GM12878 (cell line): ENCODE results near the gene ADD1. TPM values are rescaled to one million over a fixed set of nuclear protein-coding genes. Genes with fewer than 3 reads are reported as not detected.
A peak's percentile ranks its signal among the peaks of the same experiment; 100 is the strongest.

Source experiments
- ATAC-seq: fragments of 200-7000 bp; cut with Tn5 transposase; 3 replicates; pipeline ENCODE4 v1.9.1; 2020; ENCODE audit warnings: mild to moderate bottlenecking, moderate library complexity
- BruUV-seq: library from RNA; stranded (reverse); fragments of 400-500 nt; replicated peaks from 2 replicates; lab custom pipeline; 2021; lab: Mats Ljungman, UMichigan
- CTCF ChIA-PET: fragments of 300-600 bp; sonication (Branson Sonifier 250); formaldehyde crosslinking; extraction: SDS; loops from one replicate; lab custom pipeline; 2021; ENCODE audit warnings: inconsistent platforms; lab: Yijun Ruan, JAX
- POLR2A ChIA-PET: fragments of 350-600 bp; formaldehyde crosslinking; extraction: SDS; loops from one replicate; lab custom pipeline; 2021; ENCODE audit warnings: inconsistent platforms; lab: Charles Lee
- RAD21 ChIA-PET: fragments of 300-600 bp; sonication (Branson Sonifier 250); formaldehyde crosslinking; loops from one replicate; lab custom pipeline; 2023; ENCODE audit warnings: antibody characterized with exemption; ENCODE audit not compliant: unreplicated experiment; lab: Charles Lee
- SMC1A ChIA-PET: fragments of 300-600 bp; sonication (Branson Sonifier 250); formaldehyde crosslinking; loops from one replicate; lab custom pipeline; 2023; ENCODE audit not compliant: unreplicated experiment, uncharacterized antibody; lab: Charles Lee
- DNase-seq: peaks from one replicate; pipeline ENCODE4 v3.0.0-alpha.2; 2011; ENCODE audit warnings: low read depth, low spot score
- FAIRE-seq: peaks from 3 replicates; lab custom pipeline; 2011; peaks lifted over from hg19 to GRCh38; lab: Jason Lieb, UNC
- H2AFZ ChIP-seq: 2 replicates; pipeline ENCODE4 v1.6.0; 2011; ENCODE audit warnings: low read depth, low read length, control low read depth; ENCODE audit not compliant: control insufficient read depth
- H3K27ac ChIP-seq: 2 replicates; pipeline ENCODE4 v1.5.1; 2011; ENCODE audit warnings: control low read depth; ENCODE audit not compliant: control insufficient read depth, insufficient read depth
- H3K27me3 ChIP-seq, 2 experiments: replicated peaks in 1 of 2; 2 replicates each; pipeline versions ENCODE4 v1.6.0 to v1.6.1; 2011; ENCODE audit warnings: low read length in 1 of 2; ENCODE audit not compliant: control insufficient read depth in 2 of 2, insufficient read depth in 2 of 2
- H3K36me3 ChIP-seq, 2 experiments: 2 replicates each; pipeline ENCODE4 v1.5.1; 2011; ENCODE audit warnings: low read length in 1 of 2; ENCODE audit not compliant: control insufficient read depth in 2 of 2, insufficient read depth in 2 of 2
- H3K4me1 ChIP-seq: 2 replicates; pipeline ENCODE4 v1.6.1; 2011; ENCODE audit warnings: mild to moderate bottlenecking, low read length, moderate library complexity, mixed read lengths; ENCODE audit not compliant: control insufficient read depth, insufficient read depth
- H3K4me2 ChIP-seq: 2 replicates; pipeline ENCODE4 v1.6.0; 2011; ENCODE audit warnings: control low read depth; ENCODE audit not compliant: control insufficient read depth, insufficient read depth
- H3K4me3 ChIP-seq: fragments of 200-600 bp; sonication (generic); 2 replicates; pipeline ENCODE4 v1.5.1; 2016
- H3K79me2 ChIP-seq: 2 replicates; pipeline ENCODE4 v1.6.0; 2011; ENCODE audit warnings: low read length; ENCODE audit not compliant: control insufficient read depth, insufficient read depth
- H3K9ac ChIP-seq: 2 replicates; pipeline ENCODE4 v1.8.0; 2011; ENCODE audit warnings: low read length, control low read depth, mixed read lengths; ENCODE audit not compliant: control insufficient read depth, insufficient read depth
- H3K9me3 ChIP-seq: replicated peaks from 3 replicates; pipeline ENCODE4 v1.5.1; 2011; ENCODE audit warnings: mild to moderate bottlenecking, low read length; ENCODE audit not compliant: control insufficient read depth, insufficient read depth
- H4K20me1 ChIP-seq: 2 replicates; pipeline ENCODE4 v1.6.0; 2011; ENCODE audit not compliant: control insufficient read depth, insufficient read depth
- BCL3 ChIP-seq: IDR thresholded peaks from 2 replicates; pipeline ENCODE4 v1.6.1; 2011; ENCODE audit warnings: borderline replicate concordance, low read depth, mild to moderate bottlenecking, moderate library complexity, low read length; ENCODE audit not compliant: insufficient read depth, poor library complexity, severe bottlenecking
- CUX1 ChIP-seq: IDR thresholded peaks from 2 replicates; pipeline ENCODE4 v1.6.1; 2012; ENCODE audit warnings: improper control_type of control experiment, low read depth, low read length; ENCODE audit not compliant: insufficient replicate concordance
- POLR2AphosphoS5 ChIP-seq: IDR thresholded peaks from 2 replicates; pipeline ENCODE4 v1.6.1; 2011; ENCODE audit warnings: mild to moderate bottlenecking, low read length, inconsistent platforms
- WGBS: methylation state at CpG from one replicate; pipeline ENCODE4 v1.1.6; 2016; ENCODE audit warnings: low lambda C conversion rate; ENCODE audit not compliant: insufficient replicate concordance, insufficient coverage; ENCODE audit errors: missing lambda C conversion rate; 5-methylcytosine and 5-hydroxymethylcytosine counted together
- in situ Hi-C: fragments of 300-500 bp; cut with MboI; formaldehyde crosslinking; loops from 9 replicates; pipeline ENCODE4 v1.14.3; 2018; ENCODE audit warnings: mixed read lengths
- intact Hi-C: fragments of 100-400 bp; cut with micrococcal nuclease; formaldehyde crosslinking; loops from one replicate; pipeline ENCODE4 v1.14.2; 2022; ENCODE audit not compliant: unreplicated experiment
- polyA plus RNA-seq, 11 experiments: library from polyadenylated mRNA; depleted of rRNA in 4 of 11; unstranded in 6 of 11; stranded (reverse) in 5 of 11; fragments of >200 nt; fragmentation: Nextera tagmentation in 4 of 11; fragmentation: Illumina TruSeq in 1 of 11; extraction: Ambion mirVana in 4 of 11; extraction: Trizol in 1 of 11; gene quantifications; 1 replicate in 1 of 11; 2 replicates in 10 of 11; pipeline versions ENCODE4 v1.2.1 to v1.2.3, GENCODE V29; 2011 to 2016; ENCODE audit warnings: inconsistent platforms in 2 of 11, missing spikeins in 2 of 11, low read depth in 1 of 11
- total RNA-seq, 4 experiments: library from RNA; depleted of rRNA in 3 of 4; stranded (reverse); fragments of >200 nt in 3 of 4; fragmentation: Illumina TruSeq in 1 of 4; extraction: Trizol in 1 of 4; gene quantifications; 2 replicates each; pipeline versions ENCODE4 v1.2.1 to v1.2.3, GENCODE V29; 2013 to 2021

ADD1 gene
- total and polyA plus RNA-seq, 10 of the 15 experiments (the other 5 are each of a cell fraction or from before 2014, with no cell fraction given), result 21.6 to 182 (median 105) TPM

- H3K36me3 ChIP-seq, result peaks cover 7 to 17% of the 10 kb centered on the region in 2 experiments; a peak in 3 of 4 replicates
- FAIRE-seq, result no peak
Measured at GRCh38 chr4:2891294-2891693, 47.6 kb downstream of the ADD1 start.

More at GRCh38 chr4:2891294-2891693, 47.6 kb downstream of the ADD1 start:
- TF ChIP-seq CUX1 (no peak), POLR2AphosphoS5 (no peak), BCL3 (peak; percentile 23)
- DNase-seq (no peak), ATAC-seq (no peak)
- Histone ChIP-seq H3K9ac (no peak overlapping the region), H3K4me3 (no peak overlapping the region), H3K27me3 (no peaks in the 10 kb centered on the region), H4K20me1 (no peaks in the 10 kb centered on the region), H3K27ac (no peak overlapping the region), H3K4me1 (no peaks in the 10 kb centered on the region), H3K79me2 (no peaks in the 10 kb centered on the region), H2AFZ (no peak overlapping the region), H3K4me2 (no peak overlapping the region), H3K9me3 (no peaks in the 10 kb centered on the region)
- ChIA-PET RAD21 (interaction anchor here (0.7 to 1.2 kb wide), 2 partner anchors 36 to 46 kb away, joined by 3 read pairs; no protein-coding TSS in a partner anchor), SMC1A (interaction anchor here (0.9 to 1.3 kb wide), 6 partner anchors 9 to 675 kb away, joined by 3 to 5 read pairs (median 3); no protein-coding TSS in a partner anchor), CTCF (interaction anchor here (0.8 to 1.2 kb wide), 5 partner anchors 9 to 127 kb away, joined by 3 to 5 read pairs (median 3); no protein-coding TSS in a partner anchor), POLR2A (interaction anchor here (0.7 kb wide), 1 partner anchor 18 kb away, joined by 3 read pairs; no protein-coding TSS in a partner anchor)
- 97% methylated on average over 5 of the region's 5 CpGs for WGBS
- in situ Hi-C loops (no loop called here), intact Hi-C loops (no loop called here)
- BruUV-seq, result no TSS peak
